HG03139 (cell line): Measurements from ENCODE around the gene WWOX.

Experiments
- ATAC-seq: cut with Tn5 transposase; IDR thresholded peaks from one replicate; pipeline ENCODE4 v1.9.1; 2021; ENCODE audit not compliant: unreplicated experiment

Gene WWOX

GRCh38 chr16:78326731-78327130 is 227.3 kb downstream of the WWOX start:
- ATAC-seq: no peak

- no peak for ATAC-seq
Observed at GRCh38 chr16:78331731-78332130, 232.3 kb downstream of the WWOX start.

DNA sequence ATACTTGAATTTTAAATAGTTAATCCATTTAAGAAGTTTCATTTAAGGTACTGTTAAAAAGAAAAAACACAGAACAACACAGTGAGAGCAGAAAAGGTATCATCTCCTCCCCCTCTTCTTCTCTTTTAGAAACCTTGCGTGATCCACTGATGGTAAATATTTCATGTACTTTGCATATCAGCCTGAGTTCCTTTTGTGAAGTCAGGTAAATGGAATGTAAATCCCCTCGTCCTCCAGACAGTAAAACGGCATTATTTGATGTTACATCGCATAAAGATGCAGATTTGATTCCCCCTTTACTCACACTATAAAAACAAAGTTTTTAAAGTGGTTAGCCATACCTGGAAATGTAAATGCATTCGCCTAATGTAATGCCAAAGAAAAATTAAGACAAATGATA is 234.4 kb downstream of the WWOX start:
- no peak for ATAC-seq

DNA sequence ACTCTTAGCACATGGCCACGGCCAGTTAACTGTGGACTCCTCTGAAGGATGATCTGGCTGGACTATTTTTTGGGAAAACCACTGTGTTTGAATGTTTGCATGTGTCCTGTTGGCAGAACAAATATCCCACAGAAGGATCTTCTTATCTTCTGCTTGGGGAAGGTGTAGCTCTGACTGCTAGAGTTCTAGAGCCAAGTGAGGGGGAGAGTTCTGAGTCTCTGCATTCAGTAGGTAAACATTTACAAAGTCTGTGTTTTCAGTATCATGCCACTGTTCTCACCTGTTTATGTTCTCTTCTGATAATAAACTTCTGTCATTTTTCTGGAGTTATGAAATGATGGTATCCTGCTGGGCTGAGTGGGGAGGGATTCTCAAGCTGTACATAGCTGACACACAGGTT is 241.1 kb downstream of the WWOX start:
- no peak for ATAC-seq

GRCh38 chr16:78348068-78348467 is 248.6 kb downstream of the WWOX start:
- no peak for ATAC-seq

DNA sequence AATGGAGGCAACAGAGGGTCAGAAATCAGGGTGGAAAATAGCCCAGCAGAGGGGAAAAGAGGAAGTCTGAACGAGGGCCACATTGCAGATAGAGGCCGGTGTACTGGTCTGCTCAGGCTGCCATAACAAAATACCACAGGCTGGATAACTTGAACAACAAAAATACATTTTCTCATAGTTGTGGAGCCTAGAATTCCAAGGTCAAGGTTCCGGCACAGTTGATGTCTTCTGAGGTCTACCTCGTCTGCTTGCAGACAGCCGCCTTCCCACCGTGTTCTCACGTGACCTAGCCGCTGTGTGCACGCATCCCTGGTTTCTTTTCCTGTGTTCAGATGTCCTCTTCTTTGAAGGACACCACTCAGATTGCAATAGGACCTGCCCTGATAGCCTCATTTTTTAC is 249.4 kb downstream of the WWOX start:
- ATAC-seq: no peak

DNA sequence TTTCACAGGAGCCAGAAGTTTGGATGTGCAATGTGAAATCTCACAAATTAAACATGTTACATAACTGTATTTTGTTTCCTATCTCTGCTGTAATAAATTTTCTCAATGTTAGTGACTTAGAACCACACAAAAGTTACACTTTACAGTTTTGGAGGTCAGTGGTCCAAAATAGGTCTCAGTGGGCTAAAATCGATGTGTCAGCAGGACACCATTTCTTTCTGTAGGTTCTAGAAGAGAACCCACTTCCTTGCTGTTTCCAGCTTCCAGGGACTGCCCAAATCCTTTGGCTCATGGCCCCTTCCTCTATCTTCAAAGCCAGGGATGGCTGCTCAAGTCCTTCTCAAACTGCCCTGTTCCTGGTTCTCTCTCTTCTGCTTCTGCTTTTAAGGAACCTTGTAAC is 252.7 kb downstream of the WWOX start:
- ATAC-seq: no peak

DNA sequence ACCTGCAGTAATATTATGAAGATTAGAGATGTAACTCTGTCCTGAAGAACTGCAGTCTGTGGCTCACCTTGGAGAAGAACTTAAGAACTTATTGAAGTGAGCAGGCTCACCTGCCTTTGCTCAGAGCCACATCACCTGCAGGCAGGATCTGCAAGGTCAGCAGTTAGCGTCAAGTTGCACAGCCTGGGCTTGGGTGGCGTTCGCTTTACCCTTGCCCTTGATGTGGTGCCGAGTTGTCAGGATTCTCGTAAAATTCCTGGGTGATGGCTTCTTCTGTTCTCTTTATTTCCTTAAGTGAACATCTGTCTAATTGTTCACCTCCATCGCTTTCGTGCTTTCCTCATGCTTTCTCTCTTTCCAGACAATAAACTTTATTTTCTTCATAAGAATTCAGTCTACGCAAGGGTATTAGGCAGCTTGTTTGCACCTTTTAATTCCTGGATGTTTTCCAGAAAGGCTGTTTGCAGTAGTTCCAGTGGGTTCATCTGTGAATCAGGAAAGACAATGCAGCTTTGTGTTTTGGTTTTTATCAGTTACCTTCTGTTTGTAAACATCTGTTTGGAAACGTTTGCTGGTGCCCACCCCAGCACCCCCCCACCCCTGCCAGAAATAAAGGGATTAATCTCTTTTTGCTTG is 254.3 kb downstream of the WWOX start:
- no peak for ATAC-seq

- no peak for ATAC-seq
Observed at GRCh38 chr16:78362524-78363135, 263.2 kb downstream of the WWOX start.

- no peak for ATAC-seq
Observed at GRCh38 chr16:78363843-78364555, 264.5 kb downstream of the WWOX start.

GRCh38 chr16:78364556-78364880 is 265.1 kb downstream of the WWOX start:
- no peak for ATAC-seq

DNA sequence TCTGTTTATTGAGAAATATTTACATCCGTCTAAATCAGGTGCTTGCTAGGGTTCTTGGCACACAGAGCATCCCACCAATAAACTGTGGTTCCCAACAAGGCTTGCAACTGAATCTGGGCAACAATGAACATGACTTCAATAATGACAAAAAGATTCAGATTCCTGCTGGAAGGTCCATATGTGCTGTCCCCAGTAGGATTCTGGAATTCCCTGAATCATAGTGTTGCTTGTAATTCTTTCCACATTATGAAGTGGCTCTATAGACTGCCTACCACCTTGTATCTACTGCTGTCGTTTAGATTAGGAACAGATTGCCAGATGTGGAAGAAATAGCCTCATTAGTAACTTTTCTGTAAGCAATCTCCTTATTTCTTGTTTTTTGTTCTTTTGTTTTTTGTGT is 265.9 kb downstream of the WWOX start:
- ATAC-seq: no peak

DNA sequence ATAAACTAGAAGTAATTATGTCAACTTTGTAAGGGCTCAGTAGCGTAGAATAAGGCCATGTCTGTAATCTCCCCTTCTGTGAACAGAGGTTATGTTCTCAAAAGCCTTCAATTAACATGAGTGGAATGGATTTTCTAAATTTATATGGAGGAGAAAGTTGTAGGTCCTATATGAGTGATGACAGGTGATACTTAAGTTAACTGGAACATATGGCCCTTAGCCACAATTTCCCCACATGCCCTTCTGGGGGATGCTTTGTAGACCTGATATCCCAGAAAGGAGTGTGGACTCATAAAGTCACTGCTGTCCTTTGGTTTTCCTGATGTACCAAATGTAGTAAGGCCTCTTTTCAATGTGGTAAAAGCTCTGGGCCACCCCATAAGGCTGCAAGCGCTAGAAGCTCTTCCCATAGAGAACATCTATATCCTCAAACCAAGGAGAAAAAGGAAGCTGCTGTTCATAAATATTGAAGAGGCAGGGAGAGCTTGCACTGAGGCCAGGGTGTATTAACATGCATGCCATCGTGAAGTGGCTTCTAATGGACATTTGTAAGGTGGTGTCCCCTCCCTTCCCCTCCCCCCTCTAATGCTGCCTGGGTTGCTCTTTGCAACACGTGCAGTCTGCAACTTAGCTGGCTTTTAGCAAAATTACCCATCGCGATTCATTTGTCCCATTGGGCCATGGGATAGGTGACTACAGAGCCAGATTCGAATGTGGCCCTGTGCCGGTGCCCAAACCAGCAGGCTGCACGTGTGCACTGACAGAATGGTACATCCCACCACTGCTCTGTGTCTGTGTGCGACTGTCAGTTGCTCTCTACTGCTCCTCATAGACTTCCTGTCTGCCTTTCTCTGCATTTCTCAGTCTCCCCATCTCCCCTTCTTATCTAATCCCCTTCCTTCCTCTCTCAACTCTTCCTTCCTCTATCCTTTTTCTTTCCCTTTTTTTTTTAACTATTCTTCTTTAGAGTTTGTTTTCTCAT is 269.0 kb downstream of the WWOX start:
- ATAC-seq: no peak

- no peak for ATAC-seq
Observed at GRCh38 chr16:78372277-78372676, 272.8 kb downstream of the WWOX start.

- ATAC-seq: no peak
Observed at GRCh38 chr16:78375055-78375679, 275.7 kb downstream of the WWOX start.

DNA sequence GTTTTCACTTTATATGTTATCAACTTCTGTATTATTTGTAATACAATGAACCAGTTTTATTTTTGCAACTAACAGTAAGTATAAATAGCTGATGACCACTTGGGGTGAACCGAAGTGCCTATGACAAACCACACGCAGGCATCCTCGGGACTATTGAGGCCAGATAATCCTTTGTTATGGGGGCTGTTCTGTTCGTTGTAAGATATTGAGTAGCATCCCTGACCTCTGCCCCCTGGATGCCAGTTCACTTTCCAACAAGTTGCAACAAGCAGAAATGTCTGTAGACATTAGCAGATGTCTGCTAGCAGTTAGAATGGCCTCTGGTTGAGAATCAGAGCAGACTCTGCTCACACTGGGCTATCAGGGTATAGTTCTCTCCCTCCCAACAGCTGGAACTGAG is 277.0 kb downstream of the WWOX start:
- ATAC-seq: no peak

- no peak for ATAC-seq
Observed at GRCh38 chr16:78377312-78377711, 277.9 kb downstream of the WWOX start.

DNA sequence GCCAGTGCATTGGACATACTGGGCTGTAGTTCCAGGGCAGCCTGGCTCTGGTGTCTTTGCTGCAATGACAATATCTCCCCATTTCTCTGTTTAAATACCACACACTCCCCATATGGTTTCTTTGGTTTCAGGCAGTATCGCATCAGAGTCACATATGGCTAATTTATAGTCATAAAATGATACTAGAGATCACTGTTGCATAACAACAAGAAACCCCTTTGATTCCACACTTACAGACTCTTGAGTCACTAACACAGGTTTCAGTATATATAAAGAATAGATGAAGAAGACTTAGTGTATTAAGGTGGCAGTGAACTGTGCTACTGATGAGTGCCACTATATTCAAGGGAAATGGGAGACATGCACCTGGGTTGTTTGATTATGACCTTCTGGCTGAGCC is 281.6 kb downstream of the WWOX start:
- ATAC-seq: no peak

GRCh38 chr16:78383118-78383517 is 283.7 kb downstream of the WWOX start:
- no peak for ATAC-seq

- ATAC-seq: no peak
Observed at GRCh38 chr16:78385086-78385805, 285.8 kb downstream of the WWOX start.
